NCI-H524 (cell line): ENCODE measurements around the gene SPATA31D1.
"Not testable (repeated sequence)": the region's sequence is repeated elsewhere in the genome, so short reads cannot be mapped to it uniquely, and the experiment has no call there.

Experiments used
- DNase-seq, 2 experiments: peaks; one replicate each; lab custom pipeline; 2025; lab: John Stamatoyannopoulos, UW

The SPATA31D1 gene

DNA sequence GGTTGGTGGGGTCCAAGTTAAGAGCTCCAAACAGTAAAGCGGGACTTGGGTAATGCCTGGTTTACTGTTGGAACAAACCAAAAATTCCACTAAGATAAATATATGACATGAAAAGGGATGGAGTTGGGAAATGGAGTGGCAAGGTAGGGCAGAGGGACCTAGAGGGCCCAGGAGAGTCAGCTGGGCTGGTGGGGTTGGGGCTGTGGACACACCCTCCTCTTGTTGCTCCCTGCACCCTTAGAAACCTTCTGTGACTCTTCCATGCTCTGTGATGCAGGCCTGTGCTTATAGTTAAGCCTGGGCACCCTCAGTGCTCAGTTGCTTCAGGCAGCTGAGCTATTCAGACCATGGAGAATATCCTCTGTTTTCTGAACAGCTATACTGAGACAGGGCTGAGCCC is at the start of gene SPATA31D1:
Gene SPATA31D1, plus strand, starts transcription at position 301 of the 400 bp plus-strand sequence. Its CDS starts 47 bp downstream, at position 348.
- DNase-seq, result not testable (repeated sequence)

DNA sequence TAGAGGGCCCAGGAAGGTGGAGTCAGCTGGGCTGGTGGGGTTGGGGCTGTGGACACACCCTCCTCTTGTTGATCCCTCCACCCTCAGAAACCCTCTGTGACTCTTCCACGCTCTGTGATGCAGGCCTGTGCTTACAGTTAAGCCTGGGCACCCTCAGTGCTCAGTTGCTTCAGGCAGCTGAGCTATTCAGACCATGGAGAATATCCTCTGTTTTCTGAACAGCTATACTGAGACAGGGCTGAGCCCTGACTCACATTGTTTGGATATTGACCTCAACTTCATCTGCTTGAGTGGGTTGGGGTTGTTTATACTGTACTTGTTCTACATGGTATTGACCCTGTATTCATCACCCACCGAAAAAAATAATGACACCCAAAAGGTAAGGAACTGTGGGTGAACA is 45.2 kb upstream of the SPATA31D1 start, which contains the start of gene SPATA31D3:
Gene SPATA31D3, plus strand, starts transcription at position 108 of the 400 bp plus-strand sequence. Its CDS starts 86 bp downstream, at position 194.
- DNase-seq, result not testable (repeated sequence)

GRCh38 chr9:81948650-81949049 is 39.9 kb upstream of the SPATA31D1 start:
- DNase-seq, result not testable (repeated sequence)

GRCh38 chr9:81953096-81953495 is 35.5 kb upstream of the SPATA31D1 start:
- no peak for DNase-seq

GRCh38 chr9:81955625-81956024 is 32.9 kb upstream of the SPATA31D1 start:
- no peak for DNase-seq

- DNase-seq, result no peak
Measured at GRCh38 chr9:81964218-81965171, 24.1 kb upstream of the SPATA31D1 start.

DNA sequence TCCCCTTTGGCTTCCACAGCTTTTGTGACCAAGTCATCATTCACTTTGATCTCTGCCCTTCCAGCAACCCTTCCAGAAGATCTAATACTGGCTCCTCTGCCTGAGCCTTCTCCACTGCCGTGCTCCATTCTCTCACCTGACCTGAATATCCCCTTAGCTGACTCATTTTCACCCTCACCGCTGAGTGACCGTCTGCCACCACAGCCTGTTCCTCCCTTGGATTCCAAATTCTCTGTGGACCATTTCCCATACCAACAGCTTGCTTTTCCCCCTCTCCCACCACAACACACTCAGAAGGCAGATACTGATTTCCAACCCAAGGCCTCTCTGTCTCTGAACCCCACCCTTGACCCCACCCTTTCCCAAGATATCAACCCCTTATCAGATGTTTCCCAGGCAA is 20.5 kb upstream of the SPATA31D1 start:
- no peak for DNase-seq

- no peak for DNase-seq
Measured at GRCh38 chr9:81969971-81970370, 18.6 kb upstream of the SPATA31D1 start.

- no peak for DNase-seq
Measured at GRCh38 chr9:81971727-81972126, 16.8 kb upstream of the SPATA31D1 start.

- no peak for DNase-seq
Measured at GRCh38 chr9:81974764-81975163, 13.8 kb upstream of the SPATA31D1 start.

- DNase-seq, result no peak
Measured at GRCh38 chr9:81976351-81976750, 12.2 kb upstream of the SPATA31D1 start.

GRCh38 chr9:81979196-81979595 is 9.4 kb upstream of the SPATA31D1 start:
- no peak for DNase-seq

- DNase-seq, result no peak
Measured at GRCh38 chr9:81980568-81980967, 8.0 kb upstream of the SPATA31D1 start.

DNA sequence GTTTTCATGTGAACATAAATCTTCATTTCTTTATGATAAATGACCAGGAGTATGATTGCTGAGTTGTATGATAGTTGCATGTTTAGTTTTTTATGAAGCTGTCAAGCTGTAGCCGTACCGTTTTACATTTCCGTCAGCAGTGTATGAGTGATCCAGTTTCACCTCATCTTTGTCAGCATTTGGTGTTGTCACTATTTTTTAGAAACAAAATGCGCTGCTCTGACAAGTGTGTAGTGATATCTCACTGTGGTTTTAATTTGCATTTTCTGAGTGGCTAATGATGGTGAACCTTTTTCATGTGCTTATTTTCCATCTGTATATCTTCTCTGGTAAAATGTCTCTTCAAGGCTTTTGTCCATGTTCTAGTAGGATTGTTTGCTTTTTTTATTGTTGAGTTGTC is 6.7 kb upstream of the SPATA31D1 start:
- no peak for DNase-seq

DNA sequence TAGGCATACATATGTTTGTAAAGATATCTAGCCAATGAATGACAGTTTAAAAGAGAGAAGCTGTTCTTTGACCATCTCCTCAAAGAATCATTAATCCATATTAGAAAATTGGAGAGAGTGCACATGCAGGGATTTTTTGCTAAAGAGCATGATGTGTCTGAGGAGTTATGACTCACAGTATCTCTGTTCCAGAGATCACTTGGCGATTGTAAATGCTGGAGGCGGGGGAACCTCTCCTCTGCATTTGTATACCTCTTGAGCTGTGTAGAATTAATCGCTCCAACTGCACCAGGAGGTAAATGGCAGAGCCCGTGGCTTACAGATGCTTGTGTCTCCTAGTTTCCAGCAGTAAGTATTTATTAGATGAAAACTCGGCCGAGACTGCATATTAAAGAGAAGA is 3.6 kb upstream of the SPATA31D1 start:
- DNase-seq, result no peak

DNA sequence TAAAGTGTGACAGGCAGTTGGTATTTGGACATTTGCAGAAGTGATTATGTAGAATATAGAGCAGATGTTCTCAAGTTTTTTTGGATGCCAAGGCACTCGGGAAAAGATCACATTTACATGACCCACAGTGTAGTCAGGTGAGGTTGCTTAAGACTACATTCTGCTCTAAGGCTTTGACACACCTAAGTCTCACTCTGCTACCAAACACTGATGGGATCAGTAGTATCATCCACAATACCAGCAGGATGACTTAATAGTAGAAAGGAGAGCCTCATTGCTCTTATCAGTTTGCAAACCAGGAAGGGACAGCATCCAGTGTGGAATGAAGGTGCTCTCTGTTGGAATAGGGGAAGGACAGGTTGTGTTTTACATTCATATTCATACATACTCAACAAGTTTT is 2.5 kb upstream of the SPATA31D1 start:
- DNase-seq, result no peak

GRCh38 chr9:81989700-81990099 is 1.1 kb downstream of the SPATA31D1 start:
- DNase-seq, result no peak

- DNase-seq, result no peak
Measured at GRCh38 chr9:81993656-81994055, 5.1 kb downstream of the SPATA31D1 start.

DNA sequence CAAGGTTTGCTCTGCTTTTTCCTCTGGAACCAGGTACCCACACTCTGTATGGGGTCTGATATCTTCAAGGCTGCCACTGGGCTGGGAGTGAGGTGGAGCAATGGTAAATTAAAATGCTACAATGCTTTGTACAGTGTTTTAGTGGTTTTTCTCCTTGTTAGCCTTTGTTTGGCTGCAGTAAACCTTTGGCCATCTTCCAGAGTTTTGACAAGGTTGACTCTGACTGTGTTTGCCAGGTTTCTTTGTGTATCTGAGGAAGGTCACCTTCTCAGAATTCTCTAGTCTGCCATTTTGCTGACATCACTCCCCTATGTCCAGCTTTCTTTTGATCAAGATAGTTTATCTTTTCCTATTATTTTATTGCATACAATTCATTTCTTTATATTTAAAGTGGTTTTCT is 11.2 kb downstream of the SPATA31D1 start:
- no peak for DNase-seq

- no peak for DNase-seq
Measured at GRCh38 chr9:82010711-82011110, 22.1 kb downstream of the SPATA31D1 start.

DNA sequence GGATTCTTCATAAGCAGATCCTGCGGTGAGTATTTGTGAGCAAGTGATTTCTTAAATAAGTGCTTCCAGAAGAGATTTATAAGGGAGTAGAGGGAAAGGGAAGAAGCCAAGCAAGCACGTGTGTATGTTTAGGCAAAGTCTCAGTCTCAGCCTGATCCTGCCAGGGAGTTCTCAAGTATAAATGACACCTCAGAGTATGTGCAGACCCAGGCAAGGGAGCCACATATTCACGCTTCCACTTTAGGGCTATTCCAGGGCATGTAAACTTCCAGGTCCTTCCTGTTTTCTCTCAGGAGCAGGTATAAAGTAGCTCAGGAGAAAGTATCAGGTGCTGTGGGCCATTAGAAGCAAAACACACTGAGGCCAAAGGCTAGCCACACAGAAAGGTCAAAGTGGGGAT is 22.6 kb downstream of the SPATA31D1 start:
- DNase-seq, result no peak

DNA sequence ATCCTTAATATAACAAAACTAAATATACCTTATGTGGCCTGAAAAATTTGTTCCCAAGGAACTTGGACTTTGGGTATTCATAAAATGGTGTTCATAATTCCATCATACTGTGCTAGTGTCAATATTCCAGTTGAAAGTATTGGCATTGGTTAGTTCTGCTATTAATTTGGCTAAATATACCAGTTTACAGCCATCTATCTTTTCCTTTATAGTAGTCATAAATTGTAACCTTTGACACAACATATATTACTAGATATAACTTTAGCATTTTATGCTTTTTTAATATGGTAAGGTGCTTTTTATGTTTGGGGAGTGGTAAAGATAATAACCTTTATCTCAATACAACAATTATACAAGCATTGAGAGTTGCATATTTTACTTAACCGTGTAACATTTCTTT is 23.7 kb downstream of the SPATA31D1 start:
- DNase-seq, result no peak

- DNase-seq, result no peak
Measured at GRCh38 chr9:82020331-82020730, 31.8 kb downstream of the SPATA31D1 start.

DNA sequence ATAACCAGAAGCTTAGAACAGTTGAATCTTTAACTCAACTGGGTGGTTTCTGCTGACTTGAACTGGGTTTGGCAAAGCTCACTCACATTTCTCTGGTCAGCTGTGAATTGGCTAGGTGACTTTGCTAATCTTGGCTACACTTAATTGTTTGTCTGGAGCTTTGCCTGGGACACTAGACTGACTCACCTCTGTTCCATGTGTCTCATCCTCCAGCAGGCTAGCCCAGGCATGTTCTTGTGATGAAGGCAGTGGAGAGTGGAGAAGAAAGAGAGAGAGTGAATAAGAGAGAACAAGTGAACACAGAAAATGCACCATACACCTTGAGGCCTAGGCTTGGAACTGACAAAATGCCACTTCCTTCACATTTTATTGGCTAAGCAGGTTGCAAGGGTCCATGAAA is 32.6 kb downstream of the SPATA31D1 start:
- DNase-seq, result no peak
